CD4-positive, CD25-positive, alpha-beta regulatory T cell (primary cell): ENCODE measurements around the gene CRABP1. TPM values are rescaled to one million over a fixed set of nuclear protein-coding genes. Genes with fewer than 3 reads are reported as not detected.

ENCODE experiments used
- ATAC-seq, 2 donors: fragments of 150-1000 bp; cut with Tn5 transposase; one replicate each; pipeline ENCODE4 v1.10.0; 2021; ENCODE audit warnings: low read depth in 2 of 2, moderate number of reproducible peaks in 2 of 2, moderate library complexity in 1 of 2
- DNase-seq, 3 donors: peaks; one replicate each; pipeline versions ENCODE4 v3.0.0 to v3.0.0-alpha.2; 2012 to 2022; ENCODE audit warnings: mixed read lengths in 1 of 3
- H3K27ac ChIP-seq: one replicate; pipeline ENCODE4 v1.7.0; 2013; ENCODE audit warnings: mild to moderate bottlenecking, low read length; ENCODE audit not compliant: insufficient read depth, poor library complexity, severe bottlenecking
- H3K27me3 ChIP-seq: one replicate; pipeline ENCODE4 v1.7.0; 2013; ENCODE audit warnings: low read length; ENCODE audit not compliant: control insufficient read depth, insufficient read depth
- H3K36me3 ChIP-seq: one replicate; pipeline ENCODE4 v1.7.0; 2013; ENCODE audit warnings: mild to moderate bottlenecking, low read length, moderate library complexity; ENCODE audit not compliant: control insufficient read depth, insufficient read depth
- H3K4me1 ChIP-seq: 2 replicates; pipeline ENCODE4 v1.7.0; 2013; ENCODE audit warnings: mild to moderate bottlenecking, low read length; ENCODE audit not compliant: insufficient read depth, control insufficient read depth, poor library complexity, severe bottlenecking
- H3K4me3 ChIP-seq: one replicate; pipeline ENCODE4 v1.7.0; 2013; ENCODE audit warnings: low read depth, mild to moderate bottlenecking, low read length, moderate library complexity
- H3K9me3 ChIP-seq, 2 experiments: 1 replicate in 1 of 2; 2 replicates in 1 of 2; pipeline ENCODE4 v1.7.0; 2013; ENCODE audit warnings: low read length in 2 of 2, mild to moderate bottlenecking in 1 of 2, moderate library complexity in 1 of 2; ENCODE audit not compliant: control insufficient read depth in 2 of 2
- H3K27ac Mint-ChIP-seq, 3 donors: one replicate each; pipeline ENCODE4 v1.8.0; 2020 to 2022; ENCODE audit warnings: mild to moderate bottlenecking in 3 of 3, mixed read lengths in 3 of 3, moderate library complexity in 2 of 3
- H3K27me3 Mint-ChIP-seq: one replicate; pipeline ENCODE4 v1.8.0; 2022; ENCODE audit warnings: mild to moderate bottlenecking, mixed read lengths
- H3K36me3 Mint-ChIP-seq: one replicate; pipeline ENCODE4 v1.8.0; 2020; ENCODE audit warnings: mixed read lengths
- H3K4me1 Mint-ChIP-seq, 4 donors: one replicate each; pipeline ENCODE4 v1.8.0; 2020 to 2022; ENCODE audit warnings: mixed read lengths in 4 of 4, mild to moderate bottlenecking in 1 of 4
- H3K4me3 Mint-ChIP-seq, 4 donors: one replicate each; pipeline ENCODE4 v1.8.0; 2020 to 2022; ENCODE audit warnings: mild to moderate bottlenecking in 4 of 4, mixed read lengths in 4 of 4, moderate library complexity in 3 of 4
- H3K9me3 Mint-ChIP-seq, 7 donors: one replicate each; pipeline ENCODE4 v1.8.0; 2020 to 2022; ENCODE audit warnings: mixed read lengths in 7 of 7, mild to moderate bottlenecking in 3 of 7, moderate library complexity in 2 of 7
- polyA plus RNA-seq, 4 donors: library from polyadenylated mRNA; unstranded; fragments of 300-500 nt; fragmentation: Illumina TruSeq; gene quantifications; one replicate each; pipeline ENCODE4 v1.2.3, GENCODE V29; 2021
- total RNA-seq: library from RNA; stranded (reverse); gene quantifications from one replicate; pipeline ENCODE4 v1.2.3, GENCODE V29; 2022

The CRABP1 gene
- total RNA-seq = not detected
- not detected for polyA plus RNA-seq

DNA sequence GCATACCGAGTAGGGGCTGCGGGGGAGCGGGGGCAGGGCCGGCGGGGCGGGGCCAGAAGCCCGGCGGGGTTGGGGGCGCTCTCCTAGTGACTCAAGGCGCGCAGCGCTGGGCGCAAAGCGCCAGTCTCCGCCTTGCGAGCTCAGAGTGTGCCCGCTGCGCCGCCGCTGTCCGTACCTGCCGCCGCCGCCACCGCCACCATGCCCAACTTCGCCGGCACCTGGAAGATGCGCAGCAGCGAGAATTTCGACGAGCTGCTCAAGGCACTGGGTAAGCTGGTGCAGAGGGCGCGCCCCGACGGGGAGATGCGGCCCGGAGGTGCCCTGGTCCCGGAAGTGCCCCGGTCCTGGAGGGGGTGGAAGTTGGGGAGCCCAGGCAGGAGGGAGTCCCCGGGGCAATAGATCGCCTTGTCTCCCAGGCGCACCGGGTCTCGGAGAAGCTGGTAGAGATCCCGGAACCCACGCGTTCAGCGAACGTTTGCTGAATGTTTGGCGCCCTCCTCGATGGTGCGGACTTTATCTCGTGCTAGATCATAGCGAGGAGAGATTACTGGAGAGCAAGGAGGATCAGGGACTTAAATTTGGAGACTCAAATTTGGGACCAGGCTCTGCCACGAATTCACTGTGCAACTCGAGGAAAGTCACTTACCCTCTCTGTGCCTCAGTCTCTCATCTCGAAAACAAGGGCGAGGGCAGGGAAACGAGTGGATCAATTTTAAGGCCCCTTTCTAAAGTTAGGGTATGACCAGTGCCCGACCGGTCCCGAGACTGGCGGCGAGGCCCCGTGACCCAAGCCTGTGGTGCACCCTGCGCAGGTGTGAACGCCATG, at the start of gene CRABP1:
Gene CRABP1, plus strand, starts transcription at position 123 of the 826 bp plus-strand sequence. Its CDS starts 76 bp downstream, at position 199.
- no peaks in the 10 kb centered on the region for H3K4me1 ChIP-seq
- no peaks in the 10 kb centered on the region for H3K9me3 ChIP-seq
- H3K4me1 Mint-ChIP-seq = peaks cover 0 to 4% (median 0%) of the 10 kb centered on the region in 4 donors
- H3K36me3 Mint-ChIP-seq = no peaks in the 10 kb centered on the region
- no peak for ATAC-seq
- H3K9me3 Mint-ChIP-seq = no peaks in the 10 kb centered on the region
- no peak within 1 kb of the TSS for H3K4me3 ChIP-seq
- H3K27ac Mint-ChIP-seq = no peak within 1 kb of the TSS
- peaks cover 46% of the 10 kb centered on the region for H3K27me3 Mint-ChIP-seq
- peaks cover 18% of the 10 kb centered on the region for H3K27me3 ChIP-seq
- H3K4me3 Mint-ChIP-seq = no peak within 1 kb of the TSS
- no peak within 1 kb of the TSS for H3K27ac ChIP-seq
- DNase-seq = peak in 1 of 3 donors; percentile 12
- H3K36me3 ChIP-seq = no peaks in the 10 kb centered on the region

DNA sequence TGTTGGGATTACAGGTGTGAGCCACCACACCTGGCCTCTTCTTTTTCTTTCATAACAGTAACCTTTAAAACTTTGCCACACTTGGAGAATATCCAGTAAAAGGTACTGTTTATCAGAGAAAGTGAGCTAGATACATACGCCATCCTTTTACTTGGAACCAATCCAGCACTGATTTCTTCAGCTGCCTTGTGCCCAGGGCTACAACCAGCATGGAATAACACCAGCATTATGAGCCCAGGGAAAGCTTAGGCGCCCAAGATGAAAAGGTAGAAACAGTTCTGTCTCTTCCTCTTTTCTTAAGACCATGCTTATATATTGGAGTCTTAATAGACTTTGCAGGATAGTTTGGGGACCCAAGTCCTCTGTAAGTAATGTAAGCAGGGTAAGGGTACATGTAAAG, 49.1 kb upstream of the CRABP1 start:
- no peaks in the 10 kb centered on the region for H3K27me3 Mint-ChIP-seq
- DNase-seq (no peak), ATAC-seq (no peak)
- Histone ChIP-seq H3K27ac (no peak overlapping the region), H3K27me3 (no peaks in the 10 kb centered on the region), H3K9me3 (no peaks in the 10 kb centered on the region), H3K4me3 (no peak overlapping the region), H3K36me3 (peaks cover 59% of the 10 kb centered on the region), H3K4me1 (no peaks in the 10 kb centered on the region)
- no peak overlapping the region for H3K27ac Mint-ChIP-seq
- no peak overlapping the region for H3K4me3 Mint-ChIP-seq
- peaks cover 48% of the 10 kb centered on the region for H3K36me3 Mint-ChIP-seq
- peaks cover 5 to 22% (median 8%) of the 10 kb centered on the region in 4 donors for H3K4me1 Mint-ChIP-seq
- no peaks in the 10 kb centered on the region for H3K9me3 Mint-ChIP-seq

DNA sequence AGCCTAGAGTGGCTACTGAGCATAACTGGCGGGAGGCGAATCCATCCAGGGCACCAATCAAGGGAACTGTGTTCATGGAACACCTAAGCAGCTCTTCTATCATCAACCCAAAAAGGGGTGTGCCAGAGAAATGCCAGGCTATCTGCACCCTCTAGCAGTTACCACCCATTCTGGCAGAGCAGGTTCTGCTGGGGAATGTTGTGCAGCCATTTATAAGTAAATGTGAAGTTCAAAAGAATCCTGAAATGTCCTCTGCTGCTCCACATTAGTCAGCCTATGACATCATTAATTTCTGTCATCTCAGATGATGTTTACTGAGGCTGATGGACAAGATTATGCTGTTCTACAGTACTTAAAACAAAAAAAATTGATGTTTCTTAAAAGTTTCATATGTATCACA, 48.5 kb upstream of the CRABP1 start:
- H3K36me3 ChIP-seq = peaks cover 53% of the 10 kb centered on the region
- DNase-seq (no peak), ATAC-seq (no peak)
- H3K27me3 Mint-ChIP-seq = no peaks in the 10 kb centered on the region
- no peaks in the 10 kb centered on the region for H3K9me3 ChIP-seq
- no peak overlapping the region for H3K4me3 ChIP-seq
- H3K27ac ChIP-seq = no peak overlapping the region
- H3K27me3 ChIP-seq = no peaks in the 10 kb centered on the region
- no peaks in the 10 kb centered on the region for H3K4me1 ChIP-seq
- no peak overlapping the region for H3K4me3 Mint-ChIP-seq
- H3K36me3 Mint-ChIP-seq = peaks cover 41% of the 10 kb centered on the region
- H3K9me3 Mint-ChIP-seq = no peaks in the 10 kb centered on the region
- H3K27ac Mint-ChIP-seq = no peak overlapping the region
- H3K4me1 Mint-ChIP-seq = peaks cover 5 to 20% (median 8%) of the 10 kb centered on the region in 4 donors

DNA sequence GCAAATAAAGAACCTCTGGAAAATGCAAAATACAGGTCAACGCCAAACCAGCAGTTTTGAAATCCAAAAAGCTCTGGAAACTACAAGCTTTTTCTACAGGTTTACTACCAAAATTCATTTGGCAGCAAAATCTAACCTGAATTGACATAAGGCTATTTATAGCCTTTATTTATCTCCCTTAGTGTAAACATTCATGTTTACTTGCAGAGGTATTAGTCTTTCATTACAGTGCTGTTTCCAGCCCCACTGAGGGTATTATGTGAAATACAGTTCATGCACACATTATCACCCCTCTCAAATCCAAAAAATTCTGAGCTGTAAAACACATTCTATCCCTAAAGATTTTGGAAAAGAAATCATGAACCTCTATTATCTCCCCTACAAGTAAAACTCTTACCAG, 47.9 kb upstream of the CRABP1 start:
- H3K4me1 ChIP-seq = no peaks in the 10 kb centered on the region
- Mint-ChIP-seq H3K9me3 (no peaks in the 10 kb centered on the region), H3K36me3 (peaks cover 36% of the 10 kb centered on the region), H3K27ac (peak overlapping the region in 1 of 3 donors; percentile 25), H3K27me3 (no peaks in the 10 kb centered on the region), H3K4me3 (no peak overlapping the region), H3K4me1 (peaks cover 5 to 22% (median 10%) of the 10 kb centered on the region in 4 donors)
- no peaks in the 10 kb centered on the region for H3K27me3 ChIP-seq
- DNase-seq (no peak), ATAC-seq (no peak)
- peaks cover 49% of the 10 kb centered on the region for H3K36me3 ChIP-seq
- no peak overlapping the region for H3K27ac ChIP-seq
- no peak overlapping the region for H3K4me3 ChIP-seq
- H3K9me3 ChIP-seq = no peaks in the 10 kb centered on the region

DNA sequence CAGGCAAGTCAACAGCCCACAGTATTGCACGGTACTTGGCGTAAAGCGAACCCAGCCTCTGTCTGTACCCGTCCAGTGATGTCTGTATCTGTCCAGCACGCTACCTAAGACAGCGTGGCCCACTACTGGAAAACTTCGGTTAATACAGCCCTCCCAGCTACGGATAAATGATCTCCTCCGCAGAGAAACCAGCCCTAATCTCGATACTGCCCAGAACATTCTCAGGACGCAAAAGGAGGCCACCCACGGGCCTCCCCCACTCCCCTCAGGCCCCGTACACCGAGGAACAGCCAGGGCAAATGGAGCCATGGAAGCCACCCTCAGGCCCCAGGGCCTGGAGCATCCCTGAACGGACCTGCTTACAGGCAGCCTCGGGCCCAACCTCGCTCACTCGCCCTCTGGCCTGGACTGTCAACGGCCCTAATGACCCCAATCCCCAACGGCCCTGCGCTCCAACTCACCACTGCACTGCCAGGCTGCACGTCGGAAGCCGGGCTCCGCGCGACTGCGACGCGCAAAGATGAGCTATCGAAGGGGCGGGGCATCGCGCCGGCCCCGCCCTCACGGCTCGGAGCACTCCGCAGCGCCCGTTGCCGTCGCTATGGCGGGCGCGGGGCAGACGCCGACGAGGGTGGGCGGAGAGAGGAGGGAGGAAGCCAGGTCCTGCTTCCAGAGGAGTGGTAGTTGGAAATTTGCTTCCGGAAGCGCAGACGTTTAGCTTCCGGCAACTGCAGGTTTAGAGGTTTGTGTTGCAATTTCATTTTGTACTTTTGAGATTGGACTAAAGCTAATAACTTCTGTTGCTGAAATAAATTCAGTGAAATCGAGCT, 40.8 kb upstream of the CRABP1 start, which contains the start of gene SKIC8:
Gene SKIC8, minus strand, starts transcription at position 509 of the 830 bp plus-strand sequence. CDS start 3,923 bp downstream, outside the sequence.
- DNase-seq = peak; percentile 88 to 94 (median 89)
- Mint-ChIP-seq H3K27me3 (peaks cover 15% of the 10 kb centered on the region), H3K9me3 (no peaks in the 10 kb centered on the region), H3K4me3 (peak within 1 kb of the TSS; percentile 95 to 98 (median 97)), H3K27ac (peak within 1 kb of the TSS; percentile 97 to 98 (median 97)), H3K4me1 (peaks cover 17 to 38% (median 27%) of the 10 kb centered on the region in 4 donors), H3K36me3 (peaks cover 9% of the 10 kb centered on the region)
- Histone ChIP-seq H3K4me1 (peaks cover 14% of the 10 kb centered on the region), H3K27me3 (no peaks in the 10 kb centered on the region), H3K36me3 (peaks cover 9% of the 10 kb centered on the region), H3K4me3 (peak within 1 kb of the TSS; percentile 92), H3K27ac (peak within 1 kb of the TSS; percentile 56), H3K9me3 (no peaks in the 10 kb centered on the region)
- peak; percentile 97 for ATAC-seq

DNA sequence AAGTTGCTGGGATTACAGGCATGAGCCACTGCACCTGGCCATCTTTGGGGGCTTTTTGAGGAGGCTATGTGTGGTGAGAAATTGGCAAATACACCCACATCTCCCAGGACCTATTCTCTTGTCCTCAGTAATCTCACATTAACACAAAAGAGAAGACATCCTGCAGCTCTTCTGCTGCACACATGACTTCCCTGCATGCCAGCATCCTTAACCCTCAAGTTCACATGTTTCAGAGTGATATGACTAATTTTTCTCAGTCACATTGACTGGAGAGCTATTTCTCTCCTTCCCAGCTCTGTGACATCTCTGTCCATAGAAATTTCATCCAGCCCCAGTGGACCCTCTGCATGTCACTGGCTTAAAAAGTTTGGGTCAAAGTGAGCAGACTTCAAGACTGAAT, 38.8 kb upstream of the CRABP1 start:
- H3K4me3 Mint-ChIP-seq = peak overlapping the region; percentile 56 to 83 (median 72)
- H3K27ac ChIP-seq = no peak overlapping the region

DNA sequence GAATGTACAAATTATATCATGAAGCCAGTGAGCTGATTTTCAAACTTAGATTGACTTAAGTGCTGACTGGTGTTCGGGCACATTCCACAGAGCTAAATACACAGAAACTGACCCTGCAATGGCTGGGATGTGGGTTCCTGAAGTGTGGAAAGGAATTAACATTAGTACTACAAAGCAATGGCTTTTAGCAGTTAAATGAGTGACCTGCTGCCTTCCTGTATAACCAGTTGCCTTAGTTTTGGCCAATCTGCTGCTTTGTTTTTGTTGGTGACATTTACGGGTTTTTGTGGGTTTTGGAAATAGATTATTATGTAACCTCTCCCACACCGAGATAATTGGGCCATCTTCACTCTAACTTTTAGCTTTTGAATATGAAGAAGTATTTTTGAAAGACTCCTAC, 38.3 kb upstream of the CRABP1 start:
- Histone ChIP-seq H3K4me1 (peaks cover 14% of the 10 kb centered on the region), H3K4me3 (no peak overlapping the region), H3K27ac (no peak overlapping the region), H3K9me3 (no peaks in the 10 kb centered on the region), H3K36me3 (no peaks in the 10 kb centered on the region), H3K27me3 (no peaks in the 10 kb centered on the region)
- ATAC-seq (no peak), DNase-seq (no peak)
- H3K4me1 Mint-ChIP-seq = peaks cover 12 to 31% (median 17%) of the 10 kb centered on the region in 4 donors
- H3K27me3 Mint-ChIP-seq = peaks cover 22% of the 10 kb centered on the region
- H3K36me3 Mint-ChIP-seq = no peaks in the 10 kb centered on the region
- H3K9me3 Mint-ChIP-seq = no peaks in the 10 kb centered on the region
- peak overlapping the region in 1 of 3 donors; percentile 32 for H3K27ac Mint-ChIP-seq
- peak overlapping the region in 3 of 4 donors; percentile 56 to 83 (median 76) for H3K4me3 Mint-ChIP-seq

More for the DNA sequence above, 38.8 kb upstream of the CRABP1 start:
- H3K27me3 Mint-ChIP-seq = peaks cover 20% of the 10 kb centered on the region
- peak overlapping the region in 2 of 3 donors; percentile 32 to 51 for H3K27ac Mint-ChIP-seq
- Histone ChIP-seq H3K4me1 (peaks cover 14% of the 10 kb centered on the region), H3K36me3 (no peaks in the 10 kb centered on the region), H3K4me3 (no peak overlapping the region), H3K9me3 (no peaks in the 10 kb centered on the region), H3K27me3 (no peaks in the 10 kb centered on the region)
- H3K36me3 Mint-ChIP-seq = no peaks in the 10 kb centered on the region
- H3K4me1 Mint-ChIP-seq = peaks cover 12 to 32% (median 17%) of the 10 kb centered on the region in 4 donors
- DNase-seq = no peak
- no peaks in the 10 kb centered on the region for H3K9me3 Mint-ChIP-seq
- no peak for ATAC-seq
